ENCODE data around the gene ENPP3.

Gene ENPP3

DNA sequence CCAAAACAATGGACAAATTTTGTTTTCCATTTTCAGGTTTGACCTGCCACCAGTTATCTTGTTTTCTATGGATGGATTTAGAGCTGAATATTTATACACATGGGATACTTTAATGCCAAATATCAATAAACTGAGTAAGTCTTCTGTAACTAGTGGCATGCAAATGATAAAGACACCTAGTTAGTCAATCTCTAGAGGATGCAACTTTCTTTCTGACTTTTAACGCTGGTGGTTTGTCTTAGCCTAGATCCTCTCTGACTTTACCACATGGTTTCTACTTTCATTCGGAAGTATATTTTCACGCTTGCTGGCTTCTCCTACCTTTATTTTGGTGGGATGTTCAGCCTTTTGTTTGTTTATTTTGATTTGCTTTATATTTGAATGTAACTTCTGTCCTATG lies 21.2 kb downstream of the ENPP3 start:
- TF ChIP-seq ZNF549 (tag by site-specific recombination; IDR thresholded peaks at IDR 0.05) (no peak), PRDM1 (tag by site-specific recombination; IDR thresholded peaks at IDR 0.05) (no peak), TCF7L2 (IDR thresholded peaks at IDR 0.05; ENCODE audit: borderline replicate concordance, low read depth, low read length) (no peak), ZNF223 (tag by site-specific recombination; IDR thresholded peaks at IDR 0.05) (no peak), FEZF1 (tag by site-specific recombination; IDR thresholded peaks at IDR 0.05) (no peak), ZNF140 (tag by site-specific recombination; IDR thresholded peaks at IDR 0.05) (no peak), ZFHX2 (tag by site-specific recombination; conservative IDR thresholded peaks at IDR 0.05) (no peak), ZNF521 (tag by site-specific recombination; IDR thresholded peaks at IDR 0.05) (no peak)
- TF ChIP-seq, protein P1, sequence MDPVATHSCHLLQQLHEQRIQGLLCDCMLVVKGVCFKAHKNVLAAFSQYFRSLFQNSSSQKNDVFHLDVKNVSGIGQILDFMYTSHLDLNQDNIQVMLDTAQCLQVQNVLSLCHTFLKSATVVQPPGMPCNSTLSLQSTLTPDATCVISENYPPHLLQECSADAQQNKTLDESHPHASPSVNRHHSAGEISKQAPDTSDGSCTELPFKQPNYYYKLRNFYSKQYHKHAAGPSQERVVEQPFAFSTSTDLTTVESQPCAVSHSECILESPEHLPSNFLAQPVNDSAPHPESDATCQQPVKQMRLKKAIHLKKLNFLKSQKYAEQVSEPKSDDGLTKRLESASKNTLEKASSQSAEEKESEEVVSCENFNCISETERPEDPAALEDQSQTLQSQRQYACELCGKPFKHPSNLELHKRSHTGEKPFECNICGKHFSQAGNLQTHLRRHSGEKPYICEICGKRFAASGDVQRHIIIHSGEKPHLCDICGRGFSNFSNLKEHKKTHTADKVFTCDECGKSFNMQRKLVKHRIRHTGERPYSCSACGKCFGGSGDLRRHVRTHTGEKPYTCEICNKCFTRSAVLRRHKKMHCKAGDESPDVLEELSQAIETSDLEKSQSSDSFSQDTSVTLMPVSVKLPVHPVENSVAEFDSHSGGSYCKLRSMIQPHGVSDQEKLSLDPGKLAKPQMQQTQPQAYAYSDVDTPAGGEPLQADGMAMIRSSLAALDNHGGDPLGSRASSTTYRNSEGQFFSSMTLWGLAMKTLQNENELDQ (tag by site-specific recombination; IDR thresholded peaks at IDR 0.05; ENCODE audit: low read depth), result no peak
- TF ChIP-seq, protein P2, sequence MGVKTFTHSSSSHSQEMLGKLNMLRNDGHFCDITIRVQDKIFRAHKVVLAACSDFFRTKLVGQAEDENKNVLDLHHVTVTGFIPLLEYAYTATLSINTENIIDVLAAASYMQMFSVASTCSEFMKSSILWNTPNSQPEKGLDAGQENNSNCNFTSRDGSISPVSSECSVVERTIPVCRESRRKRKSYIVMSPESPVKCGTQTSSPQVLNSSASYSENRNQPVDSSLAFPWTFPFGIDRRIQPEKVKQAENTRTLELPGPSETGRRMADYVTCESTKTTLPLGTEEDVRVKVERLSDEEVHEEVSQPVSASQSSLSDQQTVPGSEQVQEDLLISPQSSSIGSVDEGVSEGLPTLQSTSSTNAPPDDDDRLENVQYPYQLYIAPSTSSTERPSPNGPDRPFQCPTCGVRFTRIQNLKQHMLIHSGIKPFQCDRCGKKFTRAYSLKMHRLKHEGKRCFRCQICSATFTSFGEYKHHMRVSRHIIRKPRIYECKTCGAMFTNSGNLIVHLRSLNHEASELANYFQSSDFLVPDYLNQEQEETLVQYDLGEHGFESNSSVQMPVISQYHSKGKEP (tag by site-specific recombination; IDR thresholded peaks at IDR 0.05), result no peak
- TF ChIP-seq, protein P3, sequence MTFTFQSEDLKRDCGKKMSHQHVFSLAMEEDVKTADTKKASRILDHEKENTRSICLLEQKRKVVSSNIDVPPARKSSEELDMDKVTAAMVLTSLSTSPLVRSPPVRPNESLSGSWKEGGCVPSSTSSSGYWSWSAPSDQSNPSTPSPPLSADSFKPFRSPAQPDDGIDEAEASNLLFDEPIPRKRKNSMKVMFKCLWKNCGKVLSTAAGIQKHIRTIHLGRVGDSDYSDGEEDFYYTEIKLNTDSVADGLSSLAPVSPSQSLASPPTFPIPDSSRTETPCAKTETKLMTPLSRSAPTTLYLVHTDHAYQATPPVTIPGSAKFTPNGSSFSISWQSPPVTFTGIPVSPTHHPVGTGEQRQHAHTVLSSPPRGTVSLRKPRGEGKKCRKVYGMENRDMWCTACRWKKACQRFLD (tag by site-specific recombination; IDR thresholded peaks at IDR 0.05), result no peak
- no peak overlapping the region for H3K27ac ChIP-seq (ENCODE audit: extremely low read depth, low read depth, low read length)
- H3K36me3 ChIP-seq (ENCODE audit: control insufficient read depth in 2 of 2, insufficient read depth in 1 of 2, low read length in 2 of 2), result no peaks in the 10 kb centered on the region
- no peaks in the 10 kb centered on the region for H3K4me1 ChIP-seq (ENCODE audit: control insufficient read depth, insufficient read depth, low read length)
- H3K4me3 ChIP-seq (ENCODE audit: low read depth, low read length), result no peak overlapping the region
- no peaks in the 10 kb centered on the region for H3K9me3 ChIP-seq (ENCODE audit: control insufficient read depth, insufficient read depth, low read depth, low read length)
- ChIA-PET POLR2A (no interaction called here), CTCF (interaction anchor here (0.7 to 4.4 kb wide), 4 partner anchors 15 to 266 kb away, joined by 3 to 30 read pairs (median 4); partner anchors contain the start of gene MED23)

DNA sequence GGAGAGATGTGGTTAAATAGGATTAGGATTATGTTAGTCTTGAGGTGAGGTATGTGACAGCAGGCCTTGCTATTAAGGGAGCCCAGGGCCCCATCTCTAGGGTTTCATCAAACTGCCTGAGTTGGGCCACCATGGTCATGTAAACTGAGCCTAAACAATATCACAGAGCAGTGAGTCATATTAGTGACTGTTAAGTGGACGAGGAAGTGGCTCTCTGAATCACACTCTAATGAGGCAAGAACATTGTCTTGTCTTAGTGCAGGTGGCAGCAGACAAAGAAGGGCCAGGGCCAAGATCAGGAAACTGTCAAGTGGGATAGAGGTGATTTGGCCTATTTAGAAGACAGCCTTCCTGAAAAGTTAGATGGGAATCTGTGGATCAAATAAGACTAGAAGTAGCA lies 23.1 kb downstream of the ENPP3 start:
- no peak for TF ChIP-seq ZNF560 (tag by site-specific recombination; IDR thresholded peaks at IDR 0.05; ENCODE audit: borderline replicate concordance)

DNA sequence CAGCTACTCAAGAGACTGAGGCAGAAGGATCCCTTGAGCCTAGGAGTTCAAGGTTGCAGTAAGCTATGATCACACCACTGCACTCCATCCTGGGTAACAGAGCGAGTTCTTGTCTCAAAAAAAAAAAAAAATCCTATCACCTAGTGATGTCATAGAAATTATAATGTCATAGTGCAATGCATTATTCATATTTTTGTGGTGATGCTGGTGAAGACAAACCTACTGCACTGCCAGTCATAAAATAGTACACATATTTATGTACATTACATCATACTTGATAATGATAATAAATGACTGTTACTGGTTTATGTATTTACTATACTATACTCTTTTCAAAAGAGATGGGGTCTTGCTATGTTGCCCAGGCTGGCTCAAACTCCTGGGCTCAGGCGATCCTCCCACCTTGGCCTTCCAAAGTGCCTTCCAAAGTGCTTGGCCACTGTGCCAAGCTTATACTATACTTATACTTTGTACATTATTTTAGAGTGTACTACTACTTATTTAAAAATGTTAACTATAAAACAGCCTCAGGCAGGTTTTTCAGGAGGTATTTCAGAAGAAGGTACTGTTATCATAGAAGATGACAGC lies 26.6 kb downstream of the ENPP3 start:
- Histone ChIP-seq H3K9me3 (ENCODE audit: control insufficient read depth, insufficient read depth, low read depth, low read length) (no peaks in the 10 kb centered on the region), H3K4me1 (ENCODE audit: control insufficient read depth, insufficient read depth, low read length) (no peaks in the 10 kb centered on the region), H3K36me3 (ENCODE audit: control insufficient read depth in 2 of 2, insufficient read depth in 1 of 2, low read length in 2 of 2) (no peaks in the 10 kb centered on the region), H3K4me3 (ENCODE audit: low read depth, low read length) (no peak overlapping the region), H3K27ac (ENCODE audit: extremely low read depth, low read depth, low read length) (no peak overlapping the region)
- POLR2A ChIA-PET, result interaction anchor here (0.6 kb wide), 1 partner anchor 437 kb away, joined by 4 read pairs; no protein-coding TSS in a partner anchor
- CTCF ChIA-PET, result interaction anchor here (0.6 to 1.2 kb wide), 3 partner anchors 87 to 637 kb away, joined by 3 read pairs; no protein-coding TSS in a partner anchor
- TF ChIP-seq, protein P4, sequence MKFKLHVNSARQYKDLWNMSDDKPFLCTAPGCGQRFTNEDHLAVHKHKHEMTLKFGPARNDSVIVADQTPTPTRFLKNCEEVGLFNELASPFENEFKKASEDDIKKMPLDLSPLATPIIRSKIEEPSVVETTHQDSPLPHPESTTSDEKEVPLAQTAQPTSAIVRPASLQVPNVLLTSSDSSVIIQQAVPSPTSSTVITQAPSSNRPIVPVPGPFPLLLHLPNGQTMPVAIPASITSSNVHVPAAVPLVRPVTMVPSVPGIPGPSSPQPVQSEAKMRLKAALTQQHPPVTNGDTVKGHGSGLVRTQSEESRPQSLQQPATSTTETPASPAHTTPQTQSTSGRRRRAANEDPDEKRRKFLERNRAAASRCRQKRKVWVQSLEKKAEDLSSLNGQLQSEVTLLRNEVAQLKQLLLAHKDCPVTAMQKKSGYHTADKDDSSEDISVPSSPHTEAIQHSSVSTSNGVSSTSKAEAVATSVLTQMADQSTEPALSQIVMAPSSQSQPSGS (tag by site-specific recombination; IDR thresholded peaks at IDR 0.05; ENCODE audit: low read depth), result peak; percentile 43; the same call in 1 of the 2 replicates
- no peak for TF ChIP-seq GLI4 (tag by site-specific recombination; IDR thresholded peaks at IDR 0.05)

More for the DNA sequence above, 23.1 kb downstream of the ENPP3 start:
- no peaks in the 10 kb centered on the region for H3K9me3 ChIP-seq (ENCODE audit: control insufficient read depth, insufficient read depth, low read depth, low read length)
- H3K4me3 ChIP-seq (ENCODE audit: low read depth, low read length), result no peak overlapping the region
- ChIA-PET POLR2A (no interaction called here), CTCF (no interaction called here)
- H3K27ac ChIP-seq (ENCODE audit: extremely low read depth, low read depth, low read length), result no peak overlapping the region
- no peaks in the 10 kb centered on the region for H3K36me3 ChIP-seq (ENCODE audit: control insufficient read depth in 2 of 2, insufficient read depth in 1 of 2, low read length in 2 of 2)
- H3K4me1 ChIP-seq (ENCODE audit: control insufficient read depth, insufficient read depth, low read length), result no peaks in the 10 kb centered on the region
